GM21367 (cell line): ENCODE data around the gene DDR1.

Experiments used
- ATAC-seq: cut with Tn5 transposase; IDR thresholded peaks from one replicate; pipeline ENCODE4 v1.9.1; 2021; ENCODE audit not compliant: unreplicated experiment

Gene DDR1

GRCh38 chr6:30880698-30881252 is 3.5 kb upstream of the DDR1 start:
- ATAC-seq = no peak

GRCh38 chr6:30881392-30882203 is 2.7 kb upstream of the DDR1 start:
- ATAC-seq = no peak

- no peak for ATAC-seq
Measured at GRCh38 chr6:30882204-30882758, 2.0 kb upstream of the DDR1 start.

GRCh38 chr6:30882759-30883684 is 1.3 kb upstream of the DDR1 start:
- no peak for ATAC-seq

GRCh38 chr6:30884521-30885480 is 482 bp downstream of the DDR1 start:
- ATAC-seq = no peak

GRCh38 chr6:30885481-30885998 is 1.2 kb downstream of the DDR1 start:
- no peak for ATAC-seq

- no peak for ATAC-seq
Measured at GRCh38 chr6:30885999-30886896, 1.9 kb downstream of the DDR1 start.

- ATAC-seq = no peak
Measured at GRCh38 chr6:30886897-30887255, 2.6 kb downstream of the DDR1 start.

- no peak for ATAC-seq
Measured at GRCh38 chr6:30887901-30888815, 3.8 kb downstream of the DDR1 start.

- no peak for ATAC-seq
Measured at GRCh38 chr6:30888816-30889495, 4.6 kb downstream of the DDR1 start.

- ATAC-seq = no peak
Measured at GRCh38 chr6:30889496-30889885, 5.2 kb downstream of the DDR1 start.

GRCh38 chr6:30889921-30890645 is 5.8 kb downstream of the DDR1 start:
- ATAC-seq = no peak

GRCh38 chr6:30890646-30891449 is 6.5 kb downstream of the DDR1 start:
- ATAC-seq = no peak

- ATAC-seq = no peak
Measured at GRCh38 chr6:30891450-30891723, 7.1 kb downstream of the DDR1 start.

GRCh38 chr6:30891816-30892538 is 7.7 kb downstream of the DDR1 start:
- no peak for ATAC-seq
